Uterus (tissue), 2 donors: Measurements from ENCODE around the gene IL22.

Experiments
- CTCF ChIP-seq, 4 experiments: fragments of 200-600 bp in 2 of 4; fragments of 450-650 bp in 2 of 4; sonication (generic) in 2 of 4; IDR thresholded peaks; one replicate each; pipeline ENCODE4 v1.5.1; 2016 to 2019; ENCODE audit warnings: antibody characterized with exemption in 4 of 4, mild to moderate bottlenecking in 2 of 4, moderate library complexity in 1 of 4
- POLR2A ChIP-seq, 2 donors: fragments of 450-650 bp; IDR thresholded peaks; one replicate each; pipeline ENCODE4 v1.6.1; 2016; ENCODE audit warnings: antibody characterized with exemption in 2 of 2, mild to moderate bottlenecking in 1 of 2, moderate library complexity in 1 of 2

- TF ChIP-seq CTCF (IDR thresholded peaks at IDR 0.05) (no peak), POLR2A (IDR thresholded peaks at IDR 0.05) (no peak)
Measured at GRCh38 chr12:68222326-68222725, 31.1 kb downstream of the IL22 start.
